GM18505 (cell line): Measurements from ENCODE around the gene TXNDC11.

Source experiments
- ATAC-seq: cut with Tn5 transposase; IDR thresholded peaks from one replicate; pipeline ENCODE4 v1.9.1; 2021; ENCODE audit not compliant: unreplicated experiment
- POLR2A ChIP-seq: IDR thresholded peaks from 4 replicates; pipeline ENCODE4 v1.6.1; 2011; ENCODE audit warnings: borderline replicate concordance; ENCODE audit not compliant: insufficient read depth, insufficient read length; ENCODE audit errors: extremely low read depth

TXNDC11 gene

GRCh38 chr16:11683145-11683544 is 59.5 kb downstream of the TXNDC11 start:
- no peak for ATAC-seq
- TF ChIP-seq POLR2A, result no peak

- peak; percentile 10 for ATAC-seq
- TF ChIP-seq POLR2A, result no peak
These were observed 60.0 kb downstream of the TXNDC11 start for GRCh38 chr16:11682655-11683096.

GRCh38 chr16:11681976-11682654 is 60.5 kb downstream of the TXNDC11 start:
- TF ChIP-seq POLR2A, result peak; percentile 16
- ATAC-seq, result peak; percentile 49

GRCh38 chr16:11681556-11681955 is 61.1 kb downstream of the TXNDC11 start:
- peak; percentile 19 for ATAC-seq
- no peak for TF ChIP-seq POLR2A

GRCh38 chr16:11679941-11680911 is 62.4 kb downstream of the TXNDC11 start:
- TF ChIP-seq POLR2A, result no peak
- no peak for ATAC-seq

- ATAC-seq, result no peak
- TF ChIP-seq POLR2A, result no peak
These were observed 63.4 kb downstream of the TXNDC11 start for GRCh38 chr16:11679250-11679649.

- ATAC-seq, result no peak
- no peak for TF ChIP-seq POLR2A
These were observed 64.4 kb downstream of the TXNDC11 start for GRCh38 chr16:11677959-11678881.

- no peak for ATAC-seq
- TF ChIP-seq POLR2A, result no peak
These were observed 65.2 kb downstream of the TXNDC11 start for GRCh38 chr16:11677451-11677951.

GRCh38 chr16:11676799-11677198 is 65.9 kb downstream of the TXNDC11 start:
- ATAC-seq, result no peak

GRCh38 chr16:11675561-11676511 is 66.8 kb downstream of the TXNDC11 start:
- no peak for ATAC-seq
- TF ChIP-seq POLR2A, result no peak

More at GRCh38 chr16:11676799-11677198, 65.9 kb downstream of the TXNDC11 start:
- TF ChIP-seq POLR2A, result no peak

GRCh38 chr16:11674818-11675560 is 67.7 kb downstream of the TXNDC11 start:
- TF ChIP-seq POLR2A, result no peak
- no peak for ATAC-seq
